Measurements from ENCODE around the gene SEL1L2. TPM values are rescaled to one million over a fixed set of nuclear protein-coding genes. Genes with fewer than 3 reads are reported as not detected.

Gene SEL1L2
- total RNA-seq, 1 donor from 2014 or later, result 1.4 TPM

GRCh38 chr20:13898012-13898612 lies 92.3 kb downstream of the SEL1L2 start:
- Histone ChIP-seq H3K27me3 (ENCODE audit: low read depth) (no peaks in the 10 kb centered on the region), H3K4me1 (no peaks in the 10 kb centered on the region), H3K4me3 (no peak overlapping the region), H3K36me3 (no peaks in the 10 kb centered on the region), H3K27ac (replicated peaks) (no peak overlapping the region), H3K9me3 (replicated peaks) (peaks cover 6% of the 10 kb centered on the region)
- TF ChIP-seq CTCF (IDR thresholded peaks at IDR 0.05; ENCODE audit: borderline replicate concordance), result no peak
- intact Hi-C loops (cut with micrococcal nuclease), result no loop called here
- no peak for DNase-seq

GRCh38 chr20:13891575-13891974 lies 98.8 kb downstream of the SEL1L2 start:
- peaks cover 42% of the 10 kb centered on the region for H3K9me3 ChIP-seq (replicated peaks)
- no peaks in the 10 kb centered on the region for H3K27me3 ChIP-seq (ENCODE audit: low read depth)
- intact Hi-C loops (cut with micrococcal nuclease), result no loop called here
- no peaks in the 10 kb centered on the region for H3K4me1 ChIP-seq
- H3K27ac ChIP-seq (replicated peaks), result no peak overlapping the region
- H3K4me3 ChIP-seq, result no peak overlapping the region
- no peak for DNase-seq
- TF ChIP-seq CTCF (IDR thresholded peaks at IDR 0.05; ENCODE audit: borderline replicate concordance), result no peak
- H3K36me3 ChIP-seq, result no peaks in the 10 kb centered on the region

GRCh38 chr20:13884803-13885202 lies 105.6 kb downstream of the SEL1L2 start:
- DNase-seq, result no peak
- Histone ChIP-seq H3K27me3 (ENCODE audit: low read depth) (no peaks in the 10 kb centered on the region), H3K4me1 (no peaks in the 10 kb centered on the region), H3K36me3 (no peaks in the 10 kb centered on the region), H3K9me3 (replicated peaks) (peaks cover 3% of the 10 kb centered on the region), H3K4me3 (no peak overlapping the region), H3K27ac (replicated peaks) (no peak overlapping the region)
- no peak for TF ChIP-seq CTCF (IDR thresholded peaks at IDR 0.05; ENCODE audit: borderline replicate concordance)
- intact Hi-C loops (cut with micrococcal nuclease), result no loop called here

- intact Hi-C loops (cut with micrococcal nuclease), result no loop called here
These were observed 107.0 kb downstream of the SEL1L2 start for GRCh38 chr20:13883425-13883824.

DNA sequence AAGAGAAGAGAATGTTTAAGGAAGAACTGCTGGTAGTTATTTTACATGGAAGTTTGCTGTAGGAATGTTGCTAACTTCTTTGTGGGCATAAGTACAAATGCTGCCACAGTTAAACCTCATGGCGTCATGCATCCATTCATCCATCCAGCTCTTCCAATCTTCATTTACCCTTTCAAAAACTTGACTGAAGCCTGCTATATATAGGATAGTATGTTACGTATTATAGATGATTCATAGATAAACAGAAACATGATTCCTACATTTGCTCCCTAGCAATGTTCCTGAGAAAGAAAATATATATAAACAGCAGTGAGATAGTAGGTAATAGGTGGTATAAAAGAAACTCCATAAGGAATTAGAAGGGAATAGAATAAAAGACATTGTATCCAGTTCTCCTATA lies 111.8 kb downstream of the SEL1L2 start:
- no peaks in the 10 kb centered on the region for H3K9me3 ChIP-seq (replicated peaks)
- peaks cover 3% of the 10 kb centered on the region for H3K27me3 ChIP-seq (ENCODE audit: low read depth)
- H3K4me1 ChIP-seq, result no peaks in the 10 kb centered on the region
- H3K36me3 ChIP-seq, result no peaks in the 10 kb centered on the region
- intact Hi-C loops (cut with micrococcal nuclease), result no loop called here
- no peak overlapping the region for H3K4me3 ChIP-seq
- no peak for DNase-seq
- H3K27ac ChIP-seq (replicated peaks), result no peak overlapping the region
- TF ChIP-seq CTCF (IDR thresholded peaks at IDR 0.05; ENCODE audit: borderline replicate concordance), result no peak

More at GRCh38 chr20:13883425-13883824, 107.0 kb downstream of the SEL1L2 start:
- Histone ChIP-seq H3K9me3 (replicated peaks) (no peaks in the 10 kb centered on the region), H3K4me3 (no peak overlapping the region), H3K27ac (replicated peaks) (no peak overlapping the region), H3K4me1 (no peaks in the 10 kb centered on the region), H3K36me3 (no peaks in the 10 kb centered on the region), H3K27me3 (ENCODE audit: low read depth) (no peaks in the 10 kb centered on the region)
- no peak for DNase-seq
- TF ChIP-seq CTCF (IDR thresholded peaks at IDR 0.05; ENCODE audit: borderline replicate concordance), result no peak

Measured in left ventricle myocardium inferior (tissue), 1 donor.